ENCODE data around the gene PLVAP.
"Not testable (repeated sequence)": the region's sequence is repeated elsewhere in the genome, so short reads cannot be mapped to it uniquely, and the experiment has no call there.

Gene PLVAP

DNA sequence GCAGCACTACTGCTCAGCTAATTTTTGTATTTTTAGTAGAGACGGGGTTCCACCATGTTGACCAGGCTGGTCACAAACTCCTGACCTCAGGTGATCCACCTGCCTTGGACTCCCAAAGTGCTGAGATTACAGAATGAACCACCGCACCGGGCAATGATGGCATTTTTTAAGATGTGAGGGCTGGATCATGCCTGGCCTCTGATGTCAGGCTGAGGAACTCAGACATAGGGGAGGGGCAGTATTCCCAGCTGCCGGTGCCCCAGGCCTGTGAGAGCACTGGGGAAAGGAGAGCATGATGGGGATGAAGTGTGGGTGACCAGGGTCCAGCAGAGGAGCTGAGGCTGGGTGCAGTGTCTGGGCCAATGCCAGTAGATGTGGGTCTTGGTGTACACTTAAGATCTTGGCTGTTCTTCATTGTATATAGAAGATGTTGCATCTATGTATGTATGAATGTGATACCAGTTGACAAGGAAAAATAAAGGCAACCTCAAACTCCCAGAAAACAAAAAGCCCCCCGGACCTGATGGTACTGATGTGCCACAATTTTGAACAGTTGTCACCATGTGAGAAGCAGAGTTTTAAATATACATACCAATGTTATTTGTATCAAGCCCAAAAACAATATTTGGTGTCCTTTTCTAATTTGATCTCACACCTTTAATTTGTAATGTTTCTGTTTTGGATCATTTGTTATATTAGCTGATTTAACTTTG, 3.4 kb upstream of the PLVAP start:
- 94% methylated on average over 5 of the region's 5 CpGs for WGBS
- H3K36me3 ChIP-seq (ENCODE audit: insufficient read depth, low read length): no peaks in the 10 kb centered on the region

DNA sequence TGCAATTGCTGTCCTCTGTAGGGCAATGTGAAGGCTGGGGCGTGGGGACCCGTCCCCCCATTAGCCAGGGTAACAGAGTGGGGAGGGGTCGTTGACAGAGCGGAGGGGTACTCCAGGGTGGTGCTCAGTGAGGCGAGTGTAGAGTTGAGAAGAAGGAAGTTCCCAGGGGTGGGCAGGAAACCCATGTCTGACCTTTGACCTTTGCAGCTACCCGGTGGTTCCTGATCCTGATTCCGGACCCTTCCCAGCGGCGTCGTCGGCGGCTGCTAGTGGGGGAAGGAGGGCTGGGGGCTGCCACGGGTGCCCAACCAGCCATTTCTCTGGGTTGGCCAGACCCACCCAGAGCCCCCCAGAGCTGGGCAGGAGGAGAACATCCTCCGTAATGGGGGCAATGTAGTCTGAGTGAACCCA, 2.1 kb upstream of the PLVAP start:
- Histone ChIP-seq H3K27ac (ENCODE audit: low read depth, low read length) (no peak overlapping the region; the same call in 1 of the 2 replicates), H3K27me3 (ENCODE audit: insufficient read depth, low read length) (no peaks in the 10 kb centered on the region), H3K4me1 (ENCODE audit: insufficient read depth, low read length) (peaks cover 11% of the 10 kb centered on the region; the same call in 1 of the 2 replicates), H3K9me3 (ENCODE audit: insufficient read depth, low read depth, low read length) (peaks cover 5% of the 10 kb centered on the region; the same call in 1 of the 2 replicates), H3K36me3 (ENCODE audit: insufficient read depth, low read length) (no peaks in the 10 kb centered on the region), H3K4me3 (ENCODE audit: low read length) (no peak overlapping the region), H3K9ac (ENCODE audit: low read depth, low read length) (no peak overlapping the region)
- WGBS: 42% methylated on average over 14 of the region's 14 CpGs

More for the DNA sequence above, 3.4 kb upstream of the PLVAP start:
- H3K4me1 ChIP-seq (ENCODE audit: insufficient read depth, low read length): peaks cover 11% of the 10 kb centered on the region; the same call in 1 of the 2 replicates
- H3K27ac ChIP-seq (ENCODE audit: low read depth, low read length): no peak overlapping the region
- peaks cover 5% of the 10 kb centered on the region; the same call in 1 of the 2 replicates for H3K9me3 ChIP-seq (ENCODE audit: insufficient read depth, low read depth, low read length)
- H3K27me3 ChIP-seq (ENCODE audit: insufficient read depth, low read length): no peaks in the 10 kb centered on the region
- no peak overlapping the region for H3K9ac ChIP-seq (ENCODE audit: low read depth, low read length)
- H3K4me3 ChIP-seq (ENCODE audit: low read length): no peak overlapping the region

- H3K36me3 ChIP-seq (ENCODE audit: insufficient read depth, low read length): no peaks in the 10 kb centered on the region
- no peak overlapping the region for H3K27ac ChIP-seq (ENCODE audit: low read depth, low read length)
- no peak overlapping the region for H3K9ac ChIP-seq (ENCODE audit: low read depth, low read length)
- H3K27me3 ChIP-seq (ENCODE audit: insufficient read depth, low read length): no peaks in the 10 kb centered on the region
- peaks cover 5% of the 10 kb centered on the region; the same call in 1 of the 2 replicates for H3K9me3 ChIP-seq (ENCODE audit: insufficient read depth, low read depth, low read length)
- peaks cover 11% of the 10 kb centered on the region; the same call in 1 of the 2 replicates for H3K4me1 ChIP-seq (ENCODE audit: insufficient read depth, low read length)
- no peak overlapping the region for H3K4me3 ChIP-seq (ENCODE audit: low read length)
- 79% methylated on average over 13 of the region's 13 CpGs for WGBS
Measured at GRCh38 chr19:17378271-17378670, 1.1 kb upstream of the PLVAP start.

GRCh38 chr19:17370026-17370587, 7.0 kb downstream of the PLVAP start:
- no peaks in the 10 kb centered on the region for H3K27me3 ChIP-seq (ENCODE audit: insufficient read depth, low read length)
- no peak overlapping the region for H3K27ac ChIP-seq (ENCODE audit: low read depth, low read length)
- no peak overlapping the region for H3K4me3 ChIP-seq (ENCODE audit: low read length)
- H3K4me1 ChIP-seq (ENCODE audit: insufficient read depth, low read length): no peaks in the 10 kb centered on the region
- H3K9ac ChIP-seq (ENCODE audit: low read depth, low read length): no peak overlapping the region
- WGBS: 89% methylated on average over 6 of the region's 8 CpGs
- H3K9me3 ChIP-seq (ENCODE audit: insufficient read depth, low read depth, low read length): no peaks in the 10 kb centered on the region
- no peaks in the 10 kb centered on the region for H3K36me3 ChIP-seq (ENCODE audit: insufficient read depth, low read length)

DNA sequence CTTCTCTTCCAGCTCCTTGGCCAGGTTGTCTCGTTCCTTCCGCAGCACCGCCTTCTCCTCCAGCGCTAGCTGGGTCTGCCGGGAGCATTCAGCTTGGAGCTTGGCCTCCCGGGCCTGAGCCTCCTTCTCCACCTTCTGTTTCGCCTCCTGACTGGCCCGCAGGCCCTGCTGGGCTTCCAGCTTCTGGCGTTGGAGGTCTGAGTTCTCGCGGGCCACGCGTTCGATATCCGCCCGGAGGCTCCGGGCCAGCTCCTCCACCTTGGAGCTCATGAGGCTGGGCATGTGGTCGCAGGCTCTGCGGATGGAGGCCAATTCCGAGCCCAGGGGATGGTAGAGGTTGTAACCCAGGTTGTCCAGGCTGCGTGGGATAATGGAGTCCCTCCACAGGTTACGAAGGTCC, 11.8 kb downstream of the PLVAP start:
- Histone ChIP-seq H3K4me3 (ENCODE audit: low read length) (no peak overlapping the region), H3K36me3 (ENCODE audit: insufficient read depth, low read length) (no peaks in the 10 kb centered on the region), H3K4me1 (ENCODE audit: insufficient read depth, low read length) (no peaks in the 10 kb centered on the region), H3K9ac (ENCODE audit: low read depth, low read length) (no peak overlapping the region), H3K9me3 (ENCODE audit: insufficient read depth, low read depth, low read length) (no peaks in the 10 kb centered on the region), H3K27me3 (ENCODE audit: insufficient read depth, low read length) (no peaks in the 10 kb centered on the region), H3K27ac (ENCODE audit: low read depth, low read length) (no peak overlapping the region)
- WGBS: 95% methylated on average over 22 of the region's 22 CpGs

DNA sequence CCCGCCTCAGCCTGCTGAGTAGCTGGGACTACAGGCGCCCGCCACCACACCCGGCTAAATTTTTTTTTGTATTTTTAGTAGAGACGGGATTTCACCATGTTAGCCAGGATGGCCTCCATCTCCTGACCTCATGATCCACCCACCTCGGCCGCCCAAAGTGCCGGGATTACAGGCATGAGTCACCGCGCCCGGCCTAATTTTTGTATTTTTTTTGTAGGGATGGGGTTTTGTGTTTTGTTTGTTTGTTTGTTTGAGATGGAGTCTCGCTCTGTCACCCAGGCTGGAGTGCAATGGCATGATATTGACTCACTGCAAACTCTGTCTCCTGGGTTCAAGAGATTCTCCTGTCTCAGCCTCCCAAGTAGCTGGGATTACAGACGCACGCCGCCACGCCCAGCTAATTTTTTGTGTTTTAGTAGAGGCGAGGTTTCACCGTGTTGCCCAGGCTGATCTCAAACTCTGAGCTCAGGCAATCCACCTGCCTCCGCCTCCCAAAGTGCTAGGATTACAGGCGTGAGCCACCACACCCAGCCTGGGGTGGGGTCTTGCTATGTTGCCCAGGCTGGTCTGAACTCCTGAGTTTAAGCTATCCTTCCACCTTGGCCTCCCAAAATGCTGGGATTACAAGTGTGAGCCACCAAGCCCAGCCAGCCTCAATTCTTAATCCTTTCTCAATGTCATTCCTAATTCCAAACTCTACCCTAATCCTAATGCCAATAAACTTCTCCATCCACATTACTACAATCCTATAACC, 13.1 kb downstream of the PLVAP start:
- not testable (repeated sequence) for H3K9ac ChIP-seq (ENCODE audit: low read depth, low read length); H3K4me3 ChIP-seq (ENCODE audit: low read length); H3K4me1 ChIP-seq (ENCODE audit: insufficient read depth, low read length); H3K27ac ChIP-seq (ENCODE audit: low read depth, low read length); H3K27me3 ChIP-seq (ENCODE audit: insufficient read depth, low read length); H3K9me3 ChIP-seq (ENCODE audit: insufficient read depth, low read depth, low read length); H3K36me3 ChIP-seq (ENCODE audit: insufficient read depth, low read length)
- 90% methylated on average over 20 of the region's 20 CpGs for WGBS

DNA sequence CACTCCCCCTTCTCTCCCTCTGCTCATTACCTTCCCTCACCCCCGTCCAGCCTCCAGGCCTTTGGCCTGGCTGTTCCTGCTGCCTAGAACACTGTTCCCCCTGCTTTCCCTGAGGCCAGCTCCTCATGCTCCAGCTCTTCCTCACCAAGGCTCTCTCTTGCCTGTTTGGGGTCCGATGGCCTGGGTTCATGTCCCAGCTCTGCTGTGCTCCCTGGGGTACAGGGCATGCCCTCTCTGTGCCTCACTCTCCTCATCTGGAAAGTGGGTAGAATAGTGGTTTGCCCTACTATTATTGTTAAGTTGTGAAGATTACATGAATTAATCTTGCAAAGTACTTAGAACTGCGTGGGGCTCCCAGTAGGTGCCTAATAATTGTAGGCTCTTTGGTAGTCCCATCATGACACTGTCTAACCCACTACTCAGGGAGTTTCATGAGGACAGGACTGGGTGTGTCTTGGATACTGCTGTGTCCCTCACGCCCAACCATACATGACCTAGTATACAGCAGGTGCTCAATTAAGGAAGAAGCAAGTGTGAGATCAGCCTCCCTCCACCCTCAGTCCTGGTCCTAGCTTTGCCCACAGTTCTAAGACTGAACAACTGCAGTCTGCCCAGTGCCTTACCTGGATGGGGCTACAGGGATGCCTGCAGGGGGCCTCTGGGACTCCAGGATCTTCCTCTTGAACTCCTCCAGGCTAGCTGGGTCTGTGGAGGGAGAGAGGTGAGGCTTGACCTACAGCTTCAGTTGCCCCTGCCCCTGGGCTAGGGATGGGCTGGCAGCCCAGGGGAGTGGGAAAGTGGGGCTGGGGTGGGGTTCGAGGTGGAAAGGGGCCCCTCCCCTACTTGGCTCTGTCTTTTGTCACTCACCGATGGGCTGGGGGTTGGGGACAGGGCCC, 17.0 kb downstream of the PLVAP start:
- Histone ChIP-seq H3K4me1 (ENCODE audit: insufficient read depth, low read length) (no peaks in the 10 kb centered on the region), H3K4me3 (ENCODE audit: low read length) (no peak overlapping the region), H3K9me3 (ENCODE audit: insufficient read depth, low read depth, low read length) (no peaks in the 10 kb centered on the region), H3K27ac (ENCODE audit: low read depth, low read length) (no peak overlapping the region), H3K27me3 (ENCODE audit: insufficient read depth, low read length) (no peaks in the 10 kb centered on the region), H3K36me3 (ENCODE audit: insufficient read depth, low read length) (no peaks in the 10 kb centered on the region), H3K9ac (ENCODE audit: low read depth, low read length) (no peak overlapping the region)
- 78% methylated on average over 6 of the region's 6 CpGs for WGBS

DNA sequence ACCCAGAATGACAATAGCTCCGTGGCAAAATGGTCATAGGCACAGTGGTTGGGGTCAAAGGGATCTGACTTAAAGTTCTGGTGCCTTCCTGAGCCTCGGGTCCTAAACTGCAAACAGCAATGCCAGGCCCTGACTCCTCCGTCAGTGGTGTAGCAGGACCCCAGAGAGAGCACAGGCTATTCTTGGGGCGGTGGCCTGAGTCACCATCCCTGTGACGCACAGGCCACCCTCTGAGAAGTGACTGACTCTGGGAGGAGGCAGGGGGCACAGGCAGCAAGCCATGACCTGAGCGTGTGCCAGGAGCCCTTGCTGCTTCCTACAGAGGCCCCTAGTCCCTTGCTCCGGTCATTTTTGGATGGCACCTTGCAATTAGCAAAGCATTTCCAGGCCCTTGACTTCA, 18.7 kb downstream of the PLVAP start:
- Histone ChIP-seq H3K27me3 (ENCODE audit: insufficient read depth, low read length) (no peaks in the 10 kb centered on the region), H3K4me3 (ENCODE audit: low read length) (no peak overlapping the region), H3K9me3 (ENCODE audit: insufficient read depth, low read depth, low read length) (no peaks in the 10 kb centered on the region), H3K36me3 (ENCODE audit: insufficient read depth, low read length) (no peaks in the 10 kb centered on the region), H3K4me1 (ENCODE audit: insufficient read depth, low read length) (no peaks in the 10 kb centered on the region), H3K9ac (ENCODE audit: low read depth, low read length) (no peak overlapping the region), H3K27ac (ENCODE audit: low read depth, low read length) (no peak overlapping the region)
- WGBS: 85% methylated on average over 7 of the region's 7 CpGs

DNA sequence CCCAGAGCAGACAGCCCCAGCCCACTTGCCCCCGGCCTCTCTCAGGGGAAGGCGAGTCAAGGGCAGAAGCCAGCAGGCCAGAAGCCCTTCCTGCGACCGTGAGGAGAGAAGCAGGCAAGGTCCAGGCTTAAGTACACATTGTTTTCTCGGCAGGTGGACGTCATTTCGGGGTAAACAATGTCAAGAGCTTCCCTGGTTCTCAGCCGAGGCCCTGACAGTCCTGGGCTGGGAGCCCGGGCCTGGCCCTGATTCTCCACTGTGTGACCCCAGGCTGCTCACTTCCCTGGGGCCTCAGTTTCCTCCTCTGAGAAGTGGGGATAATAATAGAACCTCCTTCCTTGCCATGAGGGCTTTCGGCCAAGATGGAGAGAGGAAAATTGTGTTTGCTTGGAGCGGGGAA, 19.4 kb downstream of the PLVAP start:
- WGBS: 91% methylated on average over 9 of the region's 11 CpGs
- Histone ChIP-seq H3K27ac (ENCODE audit: low read depth, low read length) (no peak overlapping the region), H3K27me3 (ENCODE audit: insufficient read depth, low read length) (no peaks in the 10 kb centered on the region)

GRCh38 chr19:17357078-17357666, 20.0 kb downstream of the PLVAP start:
- Histone ChIP-seq H3K4me3 (ENCODE audit: low read length) (no peak overlapping the region), H3K27me3 (ENCODE audit: insufficient read depth, low read length) (no peaks in the 10 kb centered on the region), H3K27ac (ENCODE audit: low read depth, low read length) (no peak overlapping the region), H3K4me1 (ENCODE audit: insufficient read depth, low read length) (no peaks in the 10 kb centered on the region), H3K9ac (ENCODE audit: low read depth, low read length) (no peak overlapping the region), H3K9me3 (ENCODE audit: insufficient read depth, low read depth, low read length) (no peaks in the 10 kb centered on the region), H3K36me3 (ENCODE audit: insufficient read depth, low read length) (no peaks in the 10 kb centered on the region)
- 92% methylated on average over 7 of the region's 7 CpGs for WGBS

More for the DNA sequence above, 19.4 kb downstream of the PLVAP start:
- Histone ChIP-seq H3K9ac (ENCODE audit: low read depth, low read length) (no peak overlapping the region), H3K4me3 (ENCODE audit: low read length) (no peak overlapping the region), H3K9me3 (ENCODE audit: insufficient read depth, low read depth, low read length) (no peaks in the 10 kb centered on the region), H3K36me3 (ENCODE audit: insufficient read depth, low read length) (no peaks in the 10 kb centered on the region), H3K4me1 (ENCODE audit: insufficient read depth, low read length) (no peaks in the 10 kb centered on the region)

All from HUES64 (cell line).